ENCODE data around the gene BIRC3. TPM values are rescaled to one million over a fixed set of nuclear protein-coding genes. Genes with fewer than 3 reads are reported as not detected.

BIRC3 gene
- total and polyA plus RNA-seq, 2 of the 8 experiments (the other 6 are each of a cell fraction or from before 2014, with no cell fraction given) = 0.08 to 0.20 TPM

DNA sequence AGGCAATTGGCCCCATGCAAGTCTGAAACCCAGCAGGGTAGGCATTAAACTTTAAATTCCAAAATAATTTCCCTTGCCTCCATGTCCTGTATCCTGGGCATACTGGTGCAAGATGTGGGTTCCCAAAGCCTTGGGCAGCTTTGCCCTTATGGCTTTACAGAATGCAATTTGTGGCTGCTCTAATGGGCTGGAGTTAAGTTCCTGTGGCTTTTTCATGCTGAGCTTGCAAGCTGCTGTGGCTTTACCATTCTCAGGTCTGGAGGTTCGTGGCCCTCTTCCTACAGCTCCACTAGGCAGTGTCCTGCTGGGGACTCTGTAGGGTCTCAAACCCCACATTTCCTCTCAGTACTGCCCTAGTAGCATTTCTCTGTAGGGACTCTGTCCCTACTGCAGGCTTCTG, 15.0 kb upstream of the BIRC3 start:
- no peak overlapping the region for H3K27ac ChIP-seq (ENCODE audit: low read depth, low read length)
- H3K27me3 ChIP-seq (replicated peaks in 1 of 4; ENCODE audit: control insufficient read depth in 3 of 4, extremely low read depth in 1 of 4, insufficient read depth in 3 of 4, low read length in 3 of 4) = no peaks in the 10 kb centered on the region
- DNase-seq (ENCODE audit: low read depth in 1 of 2, low spot score in 2 of 2) = no peak
- H3K9ac ChIP-seq (replicated peaks in 1 of 4; ENCODE audit: extremely low read depth in 1 of 4, low read depth in 3 of 4, low read length in 3 of 4) = no peak overlapping the region
- no peak overlapping the region for H3K4me3 ChIP-seq (ENCODE audit: extremely low read depth in 1 of 4, insufficient read depth in 2 of 4, low read depth in 3 of 4, low read length in 4 of 4)
- no peaks in the 10 kb centered on the region for H3K36me3 ChIP-seq (ENCODE audit: control insufficient read depth in 2 of 4, insufficient read depth in 4 of 4, low read length in 3 of 4)
- no peak overlapping the region for H3K23ac ChIP-seq (ENCODE audit: insufficient read length)
- no peak overlapping the region for H3K4ac ChIP-seq (replicated peaks; ENCODE audit: insufficient read length, low read depth, low read length)
- FAIRE-seq = no peak
- H3K14ac ChIP-seq (ENCODE audit: insufficient read length) = no peak overlapping the region
- H2AFZ ChIP-seq (ENCODE audit: low read length) = no peak overlapping the region
- H2BK15ac ChIP-seq (ENCODE audit: low read length) = no peak overlapping the region
- no peak overlapping the region for H2BK5ac ChIP-seq (ENCODE audit: low read depth, low read length)
- no peak overlapping the region for H2BK20ac ChIP-seq (ENCODE audit: low read length)
- H2BK12ac ChIP-seq (ENCODE audit: low read depth, low read length) = no peak overlapping the region
- no peaks in the 10 kb centered on the region for H3K4me1 ChIP-seq (replicated peaks in 1 of 4; ENCODE audit: control insufficient read depth in 3 of 4, insufficient read depth in 4 of 4, low read length in 3 of 4)
- no peak overlapping the region for H2BK120ac ChIP-seq (replicated peaks; ENCODE audit: low read depth, low read length)
- POLR2A ChIA-PET (ENCODE audit: partially characterized antibody) = no interaction called here
- H3K23me2 ChIP-seq (ENCODE audit: low read depth, low read length) = no peaks in the 10 kb centered on the region; the same call in 1 of the 2 replicates
- H4K8ac ChIP-seq (ENCODE audit: extremely low read depth, insufficient read depth, low read length) = no peak overlapping the region
- CTCF ChIA-PET (ENCODE audit: partially characterized antibody) = interaction anchor here (0.6 to 2.3 kb wide), 3 partner anchors 8 to 40 kb away, joined by 3 to 12 read pairs (median 4); no protein-coding TSS in a partner anchor
- no peak overlapping the region for H4K5ac ChIP-seq (ENCODE audit: insufficient read length, low read depth, low read length)
- no peak overlapping the region for H3K18ac ChIP-seq (ENCODE audit: extremely low read depth, low read length)
- no peak overlapping the region for H2AK5ac ChIP-seq (ENCODE audit: low read depth, low read length)
- H4K20me1 ChIP-seq (replicated peaks in 1 of 2; ENCODE audit: control insufficient read depth in 1 of 2, insufficient read depth in 2 of 2, low read length in 2 of 2) = no peaks in the 10 kb centered on the region
- no peak overlapping the region for H4K91ac ChIP-seq (replicated peaks; ENCODE audit: insufficient read length, low read length)
- 86% methylated on average over 1 of the region's 1 CpG; no CpG with 5 or more reads in 1 of the 2 experiments for WGBS, 2 experiments (ENCODE audit: extremely low coverage in 1 of 2, insufficient coverage in 1 of 2, insufficient read length in 1 of 2, insufficient replicate concordance in 2 of 2, low coverage in 1 of 2, low lambda C conversion rate in 2 of 2, missing lambda C conversion rate in 1 of 2)
- no peaks in the 10 kb centered on the region for H3K79me1 ChIP-seq (ENCODE audit: low read depth, low read length)
- no peak overlapping the region for H3K4me2 ChIP-seq (ENCODE audit: insufficient read depth in 1 of 2, low read depth in 2 of 2, low read length in 2 of 2)
- no peaks in the 10 kb centered on the region for H3K79me2 ChIP-seq (ENCODE audit: control insufficient read depth in 1 of 2, insufficient read depth in 2 of 2, low read length in 2 of 2)
- no peak overlapping the region for H3K56ac ChIP-seq (replicated peaks; ENCODE audit: insufficient read length, low read depth, low read length)
- peaks cover 15 to 17% of the 10 kb centered on the region in 2 experiments for H3K9me3 ChIP-seq (ENCODE audit: insufficient read depth in 2 of 2, low read depth in 1 of 2, low read length in 1 of 2)
- TF ChIP-seq SIN3A (conservative IDR thresholded peaks at IDR 0.05 in 1 of 2, IDR thresholded peaks at IDR 0.05 in 1 of 2; ENCODE audit: low read depth in 1 of 2, low read length in 2 of 2) (no peak), NANOG (IDR thresholded peaks at IDR 0.05; ENCODE audit: insufficient read depth, low read depth, low read length, poor library complexity, severe bottlenecking) (no peak)
